Mesothelial cell of epicardium (in vitro differentiated cells): ENCODE data around the gene CNTNAP4. TPM values are rescaled to one million over a fixed set of nuclear protein-coding genes. Genes with fewer than 3 reads are reported as not detected.

Experiments used
- DNase-seq, 2 experiments: peaks; one replicate each; pipeline ENCODE4 v3.0.0; 2021; ENCODE audit warnings: low spot score in 2 of 2; ENCODE audit not compliant: unreplicated experiment in 2 of 2
- H3K27ac Mint-ChIP-seq: 2 replicates; pipeline ENCODE4 v1.8.0; 2021; ENCODE audit warnings: mixed read lengths
- H3K27me3 Mint-ChIP-seq: 2 replicates; pipeline ENCODE4 v1.8.0; 2021; ENCODE audit warnings: low read depth, mixed read lengths
- H3K36me3 Mint-ChIP-seq: 2 replicates; pipeline ENCODE4 v1.8.0; 2021; ENCODE audit warnings: mixed read lengths
- H3K4me1 Mint-ChIP-seq: 2 replicates; pipeline ENCODE4 v1.8.0; 2021; ENCODE audit warnings: mixed read lengths
- H3K4me3 Mint-ChIP-seq: 2 replicates; pipeline ENCODE4 v1.8.0; 2021; ENCODE audit warnings: mild to moderate bottlenecking, moderate library complexity, mixed read lengths
- H3K9me3 Mint-ChIP-seq: 2 replicates; pipeline ENCODE4 v1.8.0; 2021; ENCODE audit warnings: mixed read lengths
- total RNA-seq: library from RNA; stranded (reverse); gene quantifications from 3 replicates; pipeline ENCODE4 v1.2.1, GENCODE V29; 2021
- TF ChIP-seq, protein P1 (sequence below): fragments of 200-600 bp; sonication (generic); IDR thresholded peaks from one replicate; pipeline ENCODE4 v1.5.0; 2021; ENCODE audit warnings: antibody characterized with exemption; ENCODE audit not compliant: unreplicated experiment

Gene CNTNAP4
- total RNA-seq, 1 donor from 2014 or later: 3.6 TPM

DNA sequence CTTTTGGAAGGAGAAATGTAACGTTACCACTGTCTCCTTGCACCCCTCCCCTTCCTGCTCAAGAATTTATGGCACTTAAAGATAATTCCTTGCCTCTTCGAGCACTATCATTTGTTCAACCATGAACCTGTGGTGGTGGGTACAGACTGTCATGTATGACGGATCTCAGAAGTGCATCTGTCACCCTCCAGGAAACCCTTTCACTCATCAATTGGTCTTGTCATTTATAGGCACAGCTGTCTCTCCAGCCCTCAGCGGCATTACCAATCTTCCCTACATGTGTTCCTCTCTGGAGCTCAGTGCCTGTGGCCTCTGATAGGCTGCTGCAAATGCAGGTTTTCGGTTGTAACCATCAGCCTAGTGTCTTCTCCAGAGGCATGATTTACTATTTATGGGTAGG, 15.0 kb downstream of the CNTNAP4 start:
- TF ChIP-seq, protein P1, sequence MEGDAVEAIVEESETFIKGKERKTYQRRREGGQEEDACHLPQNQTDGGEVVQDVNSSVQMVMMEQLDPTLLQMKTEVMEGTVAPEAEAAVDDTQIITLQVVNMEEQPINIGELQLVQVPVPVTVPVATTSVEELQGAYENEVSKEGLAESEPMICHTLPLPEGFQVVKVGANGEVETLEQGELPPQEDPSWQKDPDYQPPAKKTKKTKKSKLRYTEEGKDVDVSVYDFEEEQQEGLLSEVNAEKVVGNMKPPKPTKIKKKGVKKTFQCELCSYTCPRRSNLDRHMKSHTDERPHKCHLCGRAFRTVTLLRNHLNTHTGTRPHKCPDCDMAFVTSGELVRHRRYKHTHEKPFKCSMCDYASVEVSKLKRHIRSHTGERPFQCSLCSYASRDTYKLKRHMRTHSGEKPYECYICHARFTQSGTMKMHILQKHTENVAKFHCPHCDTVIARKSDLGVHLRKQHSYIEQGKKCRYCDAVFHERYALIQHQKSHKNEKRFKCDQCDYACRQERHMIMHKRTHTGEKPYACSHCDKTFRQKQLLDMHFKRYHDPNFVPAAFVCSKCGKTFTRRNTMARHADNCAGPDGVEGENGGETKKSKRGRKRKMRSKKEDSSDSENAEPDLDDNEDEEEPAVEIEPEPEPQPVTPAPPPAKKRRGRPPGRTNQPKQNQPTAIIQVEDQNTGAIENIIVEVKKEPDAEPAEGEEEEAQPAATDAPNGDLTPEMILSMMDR: no peak
- DNase-seq: no peak
- H3K27ac Mint-ChIP-seq: no peak overlapping the region

DNA sequence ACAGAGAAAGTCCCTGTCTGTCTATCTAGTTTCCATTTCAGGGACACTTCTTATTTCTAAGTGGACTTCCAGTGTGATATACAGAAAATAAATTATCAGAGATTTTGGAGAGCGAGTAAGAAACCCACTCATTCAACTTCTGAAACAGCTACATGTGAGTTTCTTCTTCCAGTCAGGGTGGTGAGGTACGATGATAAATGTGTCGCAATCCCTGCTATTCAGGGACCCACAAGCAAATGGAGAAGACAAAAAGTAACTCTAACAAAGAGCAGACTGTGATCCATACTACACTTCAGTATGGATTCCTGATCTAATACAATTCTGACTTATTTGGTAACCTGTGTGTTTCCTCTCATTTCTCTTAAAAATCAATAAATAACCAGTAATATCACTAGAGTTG, 16.8 kb downstream of the CNTNAP4 start:
- no peaks in the 10 kb centered on the region for H3K9me3 Mint-ChIP-seq
- TF ChIP-seq, protein P1: no peak
- H3K4me1 Mint-ChIP-seq: peaks cover 1% of the 10 kb centered on the region
- no peaks in the 10 kb centered on the region for H3K36me3 Mint-ChIP-seq
- DNase-seq: no peak
- no peak overlapping the region for H3K27ac Mint-ChIP-seq
- H3K4me3 Mint-ChIP-seq: no peak overlapping the region
- H3K27me3 Mint-ChIP-seq: peaks cover 30% of the 10 kb centered on the region

More for the DNA sequence above, 15.0 kb downstream of the CNTNAP4 start:
- Mint-ChIP-seq H3K9me3 (no peaks in the 10 kb centered on the region), H3K27me3 (peaks cover 30% of the 10 kb centered on the region), H3K4me3 (no peak overlapping the region), H3K36me3 (no peaks in the 10 kb centered on the region), H3K4me1 (peaks cover 6% of the 10 kb centered on the region)

DNA sequence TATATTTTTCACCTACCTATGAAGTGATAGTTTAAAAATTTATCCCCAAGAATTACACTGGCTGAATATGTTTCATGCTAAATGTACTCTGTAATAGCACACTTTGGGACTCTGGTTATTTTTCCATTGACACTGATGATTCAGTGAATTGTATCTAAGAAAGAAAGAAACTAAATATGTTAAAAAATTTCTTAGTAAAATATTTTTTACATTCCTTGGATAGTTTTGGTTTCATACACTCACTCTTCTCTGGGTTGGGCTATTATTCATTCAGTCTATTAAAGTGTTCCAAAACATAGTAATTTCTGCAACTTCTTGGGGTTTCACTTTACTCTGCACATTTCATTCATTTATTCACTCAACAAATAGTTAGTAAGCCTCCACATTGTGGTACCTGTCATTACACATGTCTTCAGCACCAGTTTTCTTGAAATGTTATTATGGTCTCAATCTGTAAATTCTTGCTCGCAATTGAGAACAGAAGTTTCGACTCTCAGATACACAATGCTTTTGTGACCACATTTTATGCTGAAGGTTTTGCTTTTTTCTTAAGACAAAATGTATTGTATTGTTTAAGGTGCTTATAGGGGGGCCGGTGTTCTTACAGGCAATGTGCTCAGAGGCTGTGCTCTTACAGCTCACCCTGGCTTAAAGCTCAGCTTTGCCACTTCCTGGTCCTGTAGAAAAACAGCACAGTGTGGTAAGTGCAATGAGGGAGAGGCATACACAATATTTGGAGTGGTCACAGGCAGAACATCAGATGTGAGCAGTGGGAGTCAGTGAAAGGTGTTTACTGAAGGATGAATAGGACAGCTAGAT, 17.4 kb downstream of the CNTNAP4 start:
- DNase-seq: no peak
- Mint-ChIP-seq H3K4me3 (no peak overlapping the region), H3K4me1 (peaks cover 1% of the 10 kb centered on the region), H3K36me3 (no peaks in the 10 kb centered on the region), H3K27me3 (peaks cover 28% of the 10 kb centered on the region), H3K9me3 (no peaks in the 10 kb centered on the region), H3K27ac (no peak overlapping the region)
- TF ChIP-seq, protein P1: no peak

DNA sequence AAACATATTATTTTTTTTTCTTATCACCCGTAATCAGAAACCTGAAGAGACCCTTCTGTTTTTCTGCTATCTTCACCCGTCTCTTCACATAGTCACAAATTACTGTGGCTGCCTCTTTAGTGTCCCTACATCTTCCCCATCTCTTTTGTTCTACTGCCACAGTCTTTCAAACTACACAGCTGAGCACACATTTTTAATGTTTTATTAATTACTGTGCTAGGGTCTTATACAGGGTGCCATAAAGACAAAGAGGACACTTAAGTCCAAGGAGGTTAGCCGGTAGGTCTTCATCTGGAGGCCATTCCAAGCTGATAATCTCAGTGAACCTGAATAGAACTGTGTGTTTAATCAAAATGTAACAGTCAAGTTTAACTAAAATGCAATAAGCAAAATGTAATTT, 20.7 kb downstream of the CNTNAP4 start:
- Mint-ChIP-seq H3K27me3 (peaks cover 9% of the 10 kb centered on the region), H3K4me3 (no peak overlapping the region), H3K9me3 (no peaks in the 10 kb centered on the region), H3K4me1 (peaks cover 1% of the 10 kb centered on the region), H3K36me3 (no peaks in the 10 kb centered on the region), H3K27ac (no peak overlapping the region)
- no peak for DNase-seq
- TF ChIP-seq, protein P1: no peak

DNA sequence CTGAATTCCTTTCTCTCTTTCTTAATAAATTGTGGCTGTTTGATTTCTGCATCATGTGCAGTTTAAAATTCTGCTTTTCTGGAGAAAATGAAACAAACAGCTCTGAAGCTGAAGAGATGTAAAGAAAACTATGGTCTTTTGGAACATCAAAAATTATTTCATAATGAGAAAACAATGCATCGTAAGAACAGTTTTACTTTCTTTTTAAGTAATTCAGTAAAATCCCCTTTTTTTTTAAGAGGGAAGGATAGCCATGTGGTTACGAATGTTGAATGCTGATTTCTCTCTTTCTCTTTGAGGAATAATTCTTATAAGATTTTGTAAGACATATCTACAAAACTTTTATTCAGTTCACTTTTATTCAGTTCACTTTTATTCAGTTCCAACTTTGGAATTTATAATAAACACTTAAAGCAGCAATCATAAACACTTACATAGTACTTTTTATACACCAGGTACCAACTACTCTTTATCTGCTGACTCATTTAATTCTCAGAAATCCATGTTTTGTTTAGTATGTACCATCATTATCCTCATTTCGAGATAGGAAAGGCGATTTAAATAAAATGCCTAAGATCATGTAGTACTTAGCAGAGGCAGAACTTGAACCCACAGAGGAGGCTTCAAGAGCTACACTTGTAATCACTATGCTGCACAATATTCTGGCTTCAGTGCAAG, 26.6 kb downstream of the CNTNAP4 start:
- Mint-ChIP-seq H3K36me3 (no peaks in the 10 kb centered on the region), H3K4me1 (no peaks in the 10 kb centered on the region), H3K4me3 (no peak overlapping the region), H3K27me3 (peaks cover 24% of the 10 kb centered on the region), H3K9me3 (no peaks in the 10 kb centered on the region), H3K27ac (no peak overlapping the region)
- TF ChIP-seq, protein P1: no peak
- no peak for DNase-seq
